ENCODE data around the gene CLDN25. TPM values are rescaled to one million over a fixed set of nuclear protein-coding genes. Genes with fewer than 3 reads are reported as not detected.

The CLDN25 gene
- total RNA-seq, 1 experiment from 2014 or later, result not detected

GRCh38 chr11:113828191-113828590, 48.6 kb downstream of the CLDN25 start:
- no peak overlapping the region for H3K4me2 ChIP-seq (ENCODE audit: low read length)
- CTCF ChIA-PET, result no interaction called here
- ATAC-seq, result no peak
- DNase-seq, result no peak
- TF ChIP-seq, protein P1, sequence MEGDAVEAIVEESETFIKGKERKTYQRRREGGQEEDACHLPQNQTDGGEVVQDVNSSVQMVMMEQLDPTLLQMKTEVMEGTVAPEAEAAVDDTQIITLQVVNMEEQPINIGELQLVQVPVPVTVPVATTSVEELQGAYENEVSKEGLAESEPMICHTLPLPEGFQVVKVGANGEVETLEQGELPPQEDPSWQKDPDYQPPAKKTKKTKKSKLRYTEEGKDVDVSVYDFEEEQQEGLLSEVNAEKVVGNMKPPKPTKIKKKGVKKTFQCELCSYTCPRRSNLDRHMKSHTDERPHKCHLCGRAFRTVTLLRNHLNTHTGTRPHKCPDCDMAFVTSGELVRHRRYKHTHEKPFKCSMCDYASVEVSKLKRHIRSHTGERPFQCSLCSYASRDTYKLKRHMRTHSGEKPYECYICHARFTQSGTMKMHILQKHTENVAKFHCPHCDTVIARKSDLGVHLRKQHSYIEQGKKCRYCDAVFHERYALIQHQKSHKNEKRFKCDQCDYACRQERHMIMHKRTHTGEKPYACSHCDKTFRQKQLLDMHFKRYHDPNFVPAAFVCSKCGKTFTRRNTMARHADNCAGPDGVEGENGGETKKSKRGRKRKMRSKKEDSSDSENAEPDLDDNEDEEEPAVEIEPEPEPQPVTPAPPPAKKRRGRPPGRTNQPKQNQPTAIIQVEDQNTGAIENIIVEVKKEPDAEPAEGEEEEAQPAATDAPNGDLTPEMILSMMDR (conservative IDR thresholded peaks at IDR 0.05; ENCODE audit: low read depth, low read length), result no peak
- TF ChIP-seq EZH2phosphoT487 (IDR thresholded peaks at IDR 0.05; ENCODE audit: borderline replicate concordance, low read length) (no peak), EZH2 (IDR thresholded peaks at IDR 0.05; ENCODE audit: low read length, unreplicated experiment) (no peak)
- H4K20me1 ChIP-seq (ENCODE audit: low read length), result no peaks in the 10 kb centered on the region
- no TSS peak for BruUV-seq (replicated peaks)
- no peaks in the 10 kb centered on the region for H3K9me3 ChIP-seq (ENCODE audit: low read length)
- no peak overlapping the region for H3K9ac ChIP-seq (ENCODE audit: low read length)
- intact Hi-C loops (cut with micrococcal nuclease), result no loop called here
- POLR2A ChIA-PET (ENCODE audit: unreplicated experiment), result no interaction called here
- H3K27ac ChIP-seq (ENCODE audit: low read length), result no peak overlapping the region
- no peaks in the 10 kb centered on the region for H3K27me3 ChIP-seq (ENCODE audit: low read length)
- H3K9me2 ChIP-seq (replicated peaks; ENCODE audit: low read length), result no peaks in the 10 kb centered on the region
- no peaks in the 10 kb centered on the region for H3K4me1 ChIP-seq (ENCODE audit: insufficient read depth, low read length)
- no peak overlapping the region for H2AFZ ChIP-seq (ENCODE audit: low read length)
- no peaks in the 10 kb centered on the region for H3F3A ChIP-seq (ENCODE audit: low read length, unreplicated experiment)
- H3K4me3 ChIP-seq (ENCODE audit: low read length), result no peak overlapping the region
- no peaks in the 10 kb centered on the region for H3K79me2 ChIP-seq (ENCODE audit: low read length)
- peaks cover 30% of the 10 kb centered on the region for H3K36me3 ChIP-seq (ENCODE audit: low read depth, low read length)

DNA sequence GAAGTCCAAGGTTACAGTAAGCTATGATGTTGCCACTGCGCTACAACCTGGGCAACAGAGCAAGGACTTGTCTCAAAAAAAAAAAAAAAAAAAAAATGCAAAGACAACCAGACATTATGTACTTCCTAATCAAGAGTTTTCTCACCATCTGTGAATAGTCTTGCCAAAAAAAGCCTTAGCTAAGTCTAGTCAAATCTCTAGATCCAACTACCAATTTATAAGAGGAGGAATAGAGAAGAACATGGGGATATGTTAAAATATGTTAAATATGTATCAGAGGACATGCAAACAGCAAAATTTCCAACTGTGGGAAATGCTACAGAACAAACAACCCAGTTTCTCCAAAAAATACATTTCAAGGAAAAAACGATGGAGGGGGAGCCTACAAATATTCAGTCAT, 50.2 kb downstream of the CLDN25 start:
- H3K9me2 ChIP-seq (replicated peaks; ENCODE audit: low read length), result no peaks in the 10 kb centered on the region
- BruUV-seq (replicated peaks), result no TSS peak
- no peak overlapping the region for H3K9ac ChIP-seq (ENCODE audit: low read length)
- H3K36me3 ChIP-seq (ENCODE audit: low read depth, low read length), result peaks cover 30% of the 10 kb centered on the region
- no peak for ATAC-seq
- ChIA-PET POLR2A (ENCODE audit: unreplicated experiment) (no interaction called here), CTCF (interaction anchor here (1.1 kb wide), 1 partner anchor 33 kb away, joined by 3 read pairs; no protein-coding TSS in a partner anchor)
- H3K4me1 ChIP-seq (ENCODE audit: insufficient read depth, low read length), result no peaks in the 10 kb centered on the region
- H4K20me1 ChIP-seq (ENCODE audit: low read length), result no peaks in the 10 kb centered on the region
- H2AFZ ChIP-seq (ENCODE audit: low read length), result no peak overlapping the region
- intact Hi-C loops (cut with micrococcal nuclease), result no loop called here
- H3K4me2 ChIP-seq (ENCODE audit: low read length), result no peak overlapping the region
- no peak overlapping the region for H3K27ac ChIP-seq (ENCODE audit: low read length)
- no peak for TF ChIP-seq EZH2 (IDR thresholded peaks at IDR 0.05; ENCODE audit: low read length, unreplicated experiment)
- TF ChIP-seq, protein P1 (conservative IDR thresholded peaks at IDR 0.05; ENCODE audit: low read depth, low read length), result no peak
- no peak for TF ChIP-seq EZH2phosphoT487 (IDR thresholded peaks at IDR 0.05; ENCODE audit: borderline replicate concordance, low read length)
- no peak for DNase-seq
- no peak overlapping the region for H3K4me3 ChIP-seq (ENCODE audit: low read length)
- no peaks in the 10 kb centered on the region for H3K9me3 ChIP-seq (ENCODE audit: low read length)
- no peaks in the 10 kb centered on the region for H3F3A ChIP-seq (ENCODE audit: low read length, unreplicated experiment)
- no peaks in the 10 kb centered on the region for H3K79me2 ChIP-seq (ENCODE audit: low read length)
- H3K27me3 ChIP-seq (ENCODE audit: low read length), result no peaks in the 10 kb centered on the region

Other genes with a start within 250 kb of the CLDN25 start
- 0.07 and 1.4 TPM in 2 replicates for gene TMPRSS5, start 73.5 kb upstream of the CLDN25 start, total RNA-seq (2014; rRNA removed)
- 36.5 and 38.4 TPM in 2 replicates for gene ZW10, start 6.1 kb upstream of the CLDN25 start, total RNA-seq (2014; rRNA removed)
- 27.7 and 55.8 TPM in 2 replicates for gene USP28, start 95.8 kb downstream of the CLDN25 start, total RNA-seq (2014; rRNA removed)
- gene HTR3B, start 125.0 kb downstream of the CLDN25 start, total RNA-seq (2014; rRNA removed), result not detected in 2 replicates
- gene HTR3A, start 195.3 kb downstream of the CLDN25 start, total RNA-seq (2014; rRNA removed), result not detected in 2 replicates